Ovary (tissue), 3 donors: ENCODE results near the gene ZC3H7B.

ENCODE experiments used
- CTCF ChIP-seq, 3 donors: fragments of 450-650 bp in 2 of 3; fragments of 200-600 bp in 1 of 3; IDR thresholded peaks; one replicate each; pipeline versions ENCODE4 v1.5.1 to v1.8.0; 2016 to 2022; ENCODE audit warnings: antibody characterized with exemption in 3 of 3, mild to moderate bottlenecking in 1 of 3
- EP300 ChIP-seq: sonication (generic); formaldehyde crosslinking; IDR thresholded peaks from one replicate; pipeline ENCODE4 v1.6.1; 2017; ENCODE audit warnings: antibody characterized with exemption
- POLR2A ChIP-seq: fragments of 450-650 bp; IDR thresholded peaks from one replicate; pipeline ENCODE4 v1.6.1; 2017; ENCODE audit warnings: antibody characterized with exemption, mild to moderate bottlenecking, moderate library complexity
- donor health status: DM: no; HTN: no; CAD: no.

- no peak for TF ChIP-seq CTCF (IDR thresholded peaks at IDR 0.05)
- TF ChIP-seq POLR2A, result no peak
- no peak for TF ChIP-seq EP300
These were observed 40.5 kb upstream of the ZC3H7B start for GRCh38 chr22:41260871-41261270.
